SU-DHL-6 (cell line): ENCODE data around the gene EPB41.
A peak's percentile ranks its signal among the peaks of the same experiment; 100 is the strongest.

Source experiments
- H2AFZ ChIP-seq: fragments of 200-600 bp; sonication (generic); 2 replicates; pipeline ENCODE4 v1.6.1; 2014; ENCODE audit warnings: low read depth, mild to moderate bottlenecking, moderate library complexity, mixed read lengths, antibody characterized with exemption, low read length; ENCODE audit not compliant: severe bottlenecking
- H3F3A ChIP-seq: fragments of 200-600 bp; shearing (Covaris generic); 2 replicates; pipeline ENCODE4 v1.6.0; 2016; ENCODE audit warnings: antibody characterized with exemption, mild to moderate bottlenecking; ENCODE audit not compliant: insufficient read depth
- H3K27ac ChIP-seq: fragments of 200-600 bp; sonication (generic); 2 replicates; pipeline ENCODE4 v1.5.1; 2016; ENCODE audit warnings: low read depth, mild to moderate bottlenecking, low read length, moderate library complexity, mixed read lengths
- H3K27me3 ChIP-seq: fragments of 200-600 bp; sonication (generic), shearing (Covaris generic); 2 replicates; pipeline ENCODE4 v1.6.0; 2014; ENCODE audit warnings: mild to moderate bottlenecking, low read length
- H3K36me3 ChIP-seq: fragments of 200-600 bp; sonication (generic); 2 replicates; pipeline ENCODE4 v1.6.1; 2014; ENCODE audit warnings: mild to moderate bottlenecking, low read length, mixed read lengths
- H3K4me2 ChIP-seq: fragments of 300-600, 200-600 bp; shearing (Covaris generic), sonication (generic); 2 replicates; pipeline ENCODE4 v1.6.0; 2014; ENCODE audit warnings: low read length, low read depth, mild to moderate bottlenecking; ENCODE audit not compliant: poor library complexity, severe bottlenecking
- H3K4me3 ChIP-seq: fragments of 200-600 bp; sonication (generic); 2 replicates; pipeline ENCODE4 v1.5.1; 2014; ENCODE audit warnings: antibody characterized with exemption, low read length, mild to moderate bottlenecking, mixed read lengths; ENCODE audit not compliant: insufficient read depth, poor library complexity, severe bottlenecking
- H3K79me2 ChIP-seq: fragments of 200-600 bp; sonication (generic); 2 replicates; pipeline ENCODE4 v1.6.1; 2014; ENCODE audit warnings: mild to moderate bottlenecking, low read length, moderate library complexity; ENCODE audit not compliant: insufficient read depth
- H3K9ac ChIP-seq: fragments of 200-600 bp; sonication (generic); 2 replicates; pipeline ENCODE4 v1.7.0; 2014; ENCODE audit warnings: mild to moderate bottlenecking, low read length
- H3K9me2 ChIP-seq: fragments of 200-600 bp; sonication (generic); replicated peaks from 2 replicates; pipeline ENCODE4 v1.6.1; 2014; ENCODE audit warnings: low read length; ENCODE audit not compliant: insufficient read depth
- H3K9me3 ChIP-seq: fragments of 200-600 bp; sonication (generic); 2 replicates; pipeline ENCODE4 v1.6.1; 2014; ENCODE audit warnings: low read length, mixed read lengths; ENCODE audit not compliant: insufficient read depth
- H4K20me1 ChIP-seq: fragments of 200-600 bp; sonication (generic); 2 replicates; pipeline ENCODE4 v1.6.1; 2014; ENCODE audit warnings: low read depth, mild to moderate bottlenecking, antibody characterized with exemption, low read length, moderate library complexity, mixed read lengths
- EZH2phosphoT487 ChIP-seq: fragments of 200-600 bp; sonication (generic), shearing (Covaris generic); conservative IDR thresholded peaks from 2 replicates; pipeline ENCODE4 v1.6.1; 2018; ENCODE audit warnings: mild to moderate bottlenecking, antibody characterized with exemption, low read length, moderate library complexity, mixed read lengths
- TF ChIP-seq, protein P1 (sequence below): fragments of 200-600 bp; sonication (generic); IDR thresholded peaks from one replicate; pipeline ENCODE4 v1.5.1; 2017; ENCODE audit warnings: antibody characterized with exemption, mild to moderate bottlenecking, low read length, moderate library complexity; ENCODE audit not compliant: insufficient read depth, poor library complexity, severe bottlenecking

EPB41 gene

DNA sequence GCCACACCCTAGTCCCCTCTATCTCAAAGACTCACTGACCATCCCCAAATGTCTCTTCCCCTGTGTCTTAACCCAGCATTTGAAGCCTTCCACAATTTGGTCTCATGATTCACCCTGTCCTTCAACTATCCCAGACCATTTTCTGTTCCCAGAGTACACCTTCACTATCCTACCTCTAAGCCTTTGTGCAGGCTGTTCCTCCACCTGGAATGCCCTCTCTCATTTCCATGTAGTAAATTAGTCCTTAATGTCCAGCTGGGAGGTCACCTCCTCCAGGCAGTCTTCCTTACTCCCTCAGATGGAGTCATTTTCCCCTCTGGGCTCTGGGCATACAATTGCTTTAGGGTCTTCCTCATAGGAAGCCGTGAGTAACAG is 31.1 kb upstream of the EPB41 start:
- H2AFZ ChIP-seq, result peak overlapping the region; percentile 91
- H3F3A ChIP-seq, result peaks cover 23% of the 10 kb centered on the region
- peak overlapping the region; percentile 46 for H3K9ac ChIP-seq
- H3K9me3 ChIP-seq, result no peaks in the 10 kb centered on the region
- no peaks in the 10 kb centered on the region for H3K27me3 ChIP-seq
- H3K4me2 ChIP-seq, result peak overlapping the region; percentile 56
- no peak for TF ChIP-seq EZH2phosphoT487
- TF ChIP-seq, protein P1, sequence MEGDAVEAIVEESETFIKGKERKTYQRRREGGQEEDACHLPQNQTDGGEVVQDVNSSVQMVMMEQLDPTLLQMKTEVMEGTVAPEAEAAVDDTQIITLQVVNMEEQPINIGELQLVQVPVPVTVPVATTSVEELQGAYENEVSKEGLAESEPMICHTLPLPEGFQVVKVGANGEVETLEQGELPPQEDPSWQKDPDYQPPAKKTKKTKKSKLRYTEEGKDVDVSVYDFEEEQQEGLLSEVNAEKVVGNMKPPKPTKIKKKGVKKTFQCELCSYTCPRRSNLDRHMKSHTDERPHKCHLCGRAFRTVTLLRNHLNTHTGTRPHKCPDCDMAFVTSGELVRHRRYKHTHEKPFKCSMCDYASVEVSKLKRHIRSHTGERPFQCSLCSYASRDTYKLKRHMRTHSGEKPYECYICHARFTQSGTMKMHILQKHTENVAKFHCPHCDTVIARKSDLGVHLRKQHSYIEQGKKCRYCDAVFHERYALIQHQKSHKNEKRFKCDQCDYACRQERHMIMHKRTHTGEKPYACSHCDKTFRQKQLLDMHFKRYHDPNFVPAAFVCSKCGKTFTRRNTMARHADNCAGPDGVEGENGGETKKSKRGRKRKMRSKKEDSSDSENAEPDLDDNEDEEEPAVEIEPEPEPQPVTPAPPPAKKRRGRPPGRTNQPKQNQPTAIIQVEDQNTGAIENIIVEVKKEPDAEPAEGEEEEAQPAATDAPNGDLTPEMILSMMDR, result no peak
- H4K20me1 ChIP-seq, result no peaks in the 10 kb centered on the region
- peak overlapping the region; percentile 84; the same call in 1 of the 2 replicates for H3K27ac ChIP-seq
- H3K4me3 ChIP-seq, result no peak overlapping the region
- H3K36me3 ChIP-seq, result no peaks in the 10 kb centered on the region
- H3K9me2 ChIP-seq, result no peaks in the 10 kb centered on the region
- peaks cover 14% of the 10 kb centered on the region for H3K79me2 ChIP-seq

- H4K20me1 ChIP-seq, result no peaks in the 10 kb centered on the region
- peaks cover 23% of the 10 kb centered on the region for H3F3A ChIP-seq
- H3K9ac ChIP-seq, result peak overlapping the region; percentile 98
- peak overlapping the region; percentile 90 for H3K27ac ChIP-seq
- no peaks in the 10 kb centered on the region for H3K36me3 ChIP-seq
- peak overlapping the region; percentile 37 for H3K4me3 ChIP-seq
- H3K9me2 ChIP-seq, result no peaks in the 10 kb centered on the region
- no peak for TF ChIP-seq EZH2phosphoT487
- TF ChIP-seq, protein P1, result no peak
- H3K9me3 ChIP-seq, result no peaks in the 10 kb centered on the region
- no peaks in the 10 kb centered on the region for H3K27me3 ChIP-seq
- peaks cover 29% of the 10 kb centered on the region for H3K79me2 ChIP-seq
- H3K4me2 ChIP-seq, result peak overlapping the region; percentile 80
- peak overlapping the region; percentile 71 for H2AFZ ChIP-seq
Measured at GRCh38 chr1:28885472-28885877, 28.9 kb upstream of the EPB41 start.

DNA sequence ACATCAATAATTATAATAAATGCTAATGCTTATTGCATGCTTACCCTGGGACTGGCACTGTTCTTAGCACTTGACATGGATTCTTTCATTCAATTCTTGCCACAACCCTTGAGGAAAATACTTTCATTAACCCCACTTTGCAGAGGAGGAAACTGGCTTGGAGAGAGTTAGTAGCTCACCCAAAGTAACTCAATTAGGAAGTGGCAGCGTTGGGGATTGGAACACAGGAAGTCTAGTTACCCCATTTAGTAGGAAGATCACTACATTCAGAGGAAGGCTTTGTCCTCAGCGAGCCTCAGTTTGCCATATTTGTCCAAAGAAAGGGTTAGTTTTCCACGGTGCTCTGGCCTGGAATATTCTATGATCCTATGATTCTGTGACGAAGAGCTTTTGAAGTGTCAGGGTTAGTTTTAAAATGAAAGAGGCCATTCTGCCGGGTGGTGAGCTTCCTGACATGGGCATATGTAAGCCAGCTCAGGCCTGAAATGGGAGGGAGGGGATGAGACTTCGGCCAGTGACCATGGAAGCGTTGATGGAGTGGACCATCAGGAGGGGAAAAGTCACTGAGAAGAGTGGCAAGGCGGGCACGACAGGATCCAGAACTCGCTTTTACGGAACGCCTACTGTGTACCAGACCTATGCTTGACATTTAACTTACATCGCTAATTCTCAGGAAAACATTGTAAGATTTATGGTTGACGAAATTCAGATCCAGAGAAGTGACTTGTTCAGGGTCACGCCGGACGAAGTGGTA is 28.2 kb upstream of the EPB41 start:
- no peak for TF ChIP-seq EZH2phosphoT487
- TF ChIP-seq, protein P1, result no peak
- peak overlapping the region; percentile 71 for H2AFZ ChIP-seq
- H3K79me2 ChIP-seq, result peaks cover 36% of the 10 kb centered on the region
- H3K9ac ChIP-seq, result peak overlapping the region; percentile 98
- no peaks in the 10 kb centered on the region for H3K9me3 ChIP-seq
- no peaks in the 10 kb centered on the region for H3K27me3 ChIP-seq
- no peaks in the 10 kb centered on the region for H3K36me3 ChIP-seq
- peak overlapping the region; percentile 99 for H3K4me3 ChIP-seq
- peaks cover 23% of the 10 kb centered on the region for H3F3A ChIP-seq
- H4K20me1 ChIP-seq, result no peaks in the 10 kb centered on the region
- peak overlapping the region; percentile 90 for H3K27ac ChIP-seq
- no peaks in the 10 kb centered on the region for H3K9me2 ChIP-seq
- H3K4me2 ChIP-seq, result peak overlapping the region; percentile 80
